NK-92 (cell line): Measurements from ENCODE around the gene C3orf80.
"Not testable (repeated sequence)": the region's sequence is repeated elsewhere in the genome, so short reads cannot be mapped to it uniquely, and the experiment has no call there.

Source experiments
- DNase-seq: peaks from one replicate; lab custom pipeline; 2025; ENCODE audit not compliant: unreplicated experiment; lab: John Stamatoyannopoulos, UW

Gene C3orf80

GRCh38 chr3:160225176-160226025 lies at the start of gene C3orf80:
C3orf80 (plus strand) TSS chr3:160225422; CDS start chr3:160225636, 214 bp downstream.
- DNase-seq, result no peak

- DNase-seq, result no peak
Measured at GRCh38 chr3:160176923-160177322, 48.3 kb upstream of the C3orf80 start.

GRCh38 chr3:160178661-160179060 lies 46.6 kb upstream of the C3orf80 start:
- DNase-seq, result not testable (repeated sequence)

GRCh38 chr3:160179403-160179802 lies 45.8 kb upstream of the C3orf80 start:
- not testable (repeated sequence) for DNase-seq

GRCh38 chr3:160179906-160180305 lies 45.3 kb upstream of the C3orf80 start:
- no peak for DNase-seq

GRCh38 chr3:160180581-160181216 lies 44.5 kb upstream of the C3orf80 start:
- DNase-seq, result no peak

- DNase-seq, result no peak
Measured at GRCh38 chr3:160183345-160184076, 41.7 kb upstream of the C3orf80 start.

GRCh38 chr3:160184655-160185054 lies 40.6 kb upstream of the C3orf80 start:
- no peak for DNase-seq

GRCh38 chr3:160185751-160186150 lies 39.5 kb upstream of the C3orf80 start:
- no peak for DNase-seq

- DNase-seq, result no peak
Measured at GRCh38 chr3:160187288-160187687, 37.9 kb upstream of the C3orf80 start.

- DNase-seq, result no peak
Measured at GRCh38 chr3:160192310-160193029, 32.8 kb upstream of the C3orf80 start.

- DNase-seq, result no peak
Measured at GRCh38 chr3:160193644-160194192, 31.5 kb upstream of the C3orf80 start.

- DNase-seq, result no peak
Measured at GRCh38 chr3:160194438-160194837, 30.8 kb upstream of the C3orf80 start.

- DNase-seq, result no peak
Measured at GRCh38 chr3:160195106-160195505, 30.1 kb upstream of the C3orf80 start.

- DNase-seq, result no peak
Measured at GRCh38 chr3:160196511-160197104, 28.6 kb upstream of the C3orf80 start.

- DNase-seq, result no peak
Measured at GRCh38 chr3:160199108-160199507, 26.1 kb upstream of the C3orf80 start.

- no peak for DNase-seq
Measured at GRCh38 chr3:160200353-160200752, 24.9 kb upstream of the C3orf80 start.

GRCh38 chr3:160204396-160205011 lies 20.7 kb upstream of the C3orf80 start:
- DNase-seq, result not testable (repeated sequence)

GRCh38 chr3:160205606-160206005 lies 19.6 kb upstream of the C3orf80 start:
- DNase-seq, result no peak

- DNase-seq, result no peak
Measured at GRCh38 chr3:160210341-160210740, 14.9 kb upstream of the C3orf80 start.
